ENCODE results near the gene SCAF4.

DNA sequence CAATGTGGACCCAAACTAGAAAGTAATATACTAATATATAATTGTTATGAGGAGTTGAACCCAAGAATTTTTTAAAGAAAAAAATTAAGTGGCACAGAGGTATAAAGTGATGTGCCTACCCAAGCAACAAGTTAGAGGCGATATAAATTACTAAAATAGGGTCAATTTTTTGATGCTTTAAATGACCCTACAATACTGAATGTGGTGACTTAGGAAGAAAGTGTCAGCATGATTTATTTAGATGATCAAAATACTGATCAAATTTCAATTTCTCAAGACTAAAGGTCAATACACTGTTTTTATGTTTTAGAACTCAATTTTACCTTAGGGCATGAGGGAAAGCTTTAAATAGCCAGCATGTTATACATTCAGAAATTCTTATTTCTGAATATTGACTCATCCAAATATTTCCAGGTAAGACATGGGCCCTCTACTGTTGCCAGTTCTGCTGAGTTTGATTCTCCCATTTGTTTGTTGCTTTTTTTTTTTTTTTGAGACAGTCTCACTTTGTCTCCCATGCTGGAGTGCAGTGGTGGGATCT lies 20.1 kb downstream of the SCAF4 start:
- TF ChIP-seq, protein P1, sequence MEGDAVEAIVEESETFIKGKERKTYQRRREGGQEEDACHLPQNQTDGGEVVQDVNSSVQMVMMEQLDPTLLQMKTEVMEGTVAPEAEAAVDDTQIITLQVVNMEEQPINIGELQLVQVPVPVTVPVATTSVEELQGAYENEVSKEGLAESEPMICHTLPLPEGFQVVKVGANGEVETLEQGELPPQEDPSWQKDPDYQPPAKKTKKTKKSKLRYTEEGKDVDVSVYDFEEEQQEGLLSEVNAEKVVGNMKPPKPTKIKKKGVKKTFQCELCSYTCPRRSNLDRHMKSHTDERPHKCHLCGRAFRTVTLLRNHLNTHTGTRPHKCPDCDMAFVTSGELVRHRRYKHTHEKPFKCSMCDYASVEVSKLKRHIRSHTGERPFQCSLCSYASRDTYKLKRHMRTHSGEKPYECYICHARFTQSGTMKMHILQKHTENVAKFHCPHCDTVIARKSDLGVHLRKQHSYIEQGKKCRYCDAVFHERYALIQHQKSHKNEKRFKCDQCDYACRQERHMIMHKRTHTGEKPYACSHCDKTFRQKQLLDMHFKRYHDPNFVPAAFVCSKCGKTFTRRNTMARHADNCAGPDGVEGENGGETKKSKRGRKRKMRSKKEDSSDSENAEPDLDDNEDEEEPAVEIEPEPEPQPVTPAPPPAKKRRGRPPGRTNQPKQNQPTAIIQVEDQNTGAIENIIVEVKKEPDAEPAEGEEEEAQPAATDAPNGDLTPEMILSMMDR (IDR thresholded peaks at IDR 0.05; ENCODE audit: borderline replicate concordance, extremely low read depth, low read length, poor library complexity, severe bottlenecking), result no peak
- TF ChIP-seq EZH2 (IDR thresholded peaks at IDR 0.05; ENCODE audit: borderline replicate concordance, low read depth, low read length, severe bottlenecking), result no peak
